Retinal pigment epithelial cell (primary cell): Measurements from ENCODE around the gene HOXB1.
"Not testable (repeated sequence)": the region's sequence is repeated elsewhere in the genome, so short reads cannot be mapped to it uniquely, and the experiment has no call there.

Source experiments
- DNase-seq: peaks from one replicate; pipeline ENCODE4 v3.0.0-alpha.2; 2010; ENCODE audit warnings: low read depth
- H3K4me3 ChIP-seq: 2 replicates; pipeline ENCODE4 v1.5.1; 2011; ENCODE audit warnings: mild to moderate bottlenecking, low read length, control low read depth, moderate library complexity
- CTCF ChIP-seq: conservative IDR thresholded peaks from 2 replicates; pipeline ENCODE4 v1.5.1; 2011; ENCODE audit warnings: low read depth, low read length, control low read depth, inconsistent platforms

HOXB1 gene

GRCh38 chr17:48483471-48484131 lies 47.2 kb downstream of the HOXB1 start:
- H3K4me3 ChIP-seq: no peak overlapping the region
- DNase-seq: peak; percentile 60
- TF ChIP-seq CTCF: no peak

- no peak for DNase-seq
- H3K4me3 ChIP-seq: no peak overlapping the region
- TF ChIP-seq CTCF: no peak
These were observed 47.8 kb downstream of the HOXB1 start for GRCh38 chr17:48483004-48483403.

GRCh38 chr17:48482301-48482700 lies 48.5 kb downstream of the HOXB1 start:
- not testable (repeated sequence) for DNase-seq

GRCh38 chr17:48479014-48479402 lies 51.8 kb downstream of the HOXB1 start:
- TF ChIP-seq CTCF: no peak
- DNase-seq: no peak
- H3K4me3 ChIP-seq: no peak overlapping the region

More at GRCh38 chr17:48482301-48482700, 48.5 kb downstream of the HOXB1 start:
- H3K4me3 ChIP-seq: not testable (repeated sequence)
